HepG2 (cell line): ENCODE results near the gene INSRR. TPM values are rescaled to one million over a fixed set of nuclear protein-coding genes. Genes with fewer than 3 reads are reported as not detected.

ENCODE experiments used
- KDM3A ChIP-seq: IDR thresholded peaks from 2 replicates; pipeline ENCODE4 v1.6.1; 2018; ENCODE audit warnings: low read depth, missing compliant biosample characterization
- MAFG ChIP-seq: sonication (generic); formaldehyde crosslinking; IDR thresholded peaks from 2 replicates; pipeline ENCODE4 v1.5.1; 2020; ENCODE audit warnings: mild to moderate bottlenecking, missing genetic modification reagents
- MBD4 ChIP-seq: IDR thresholded peaks from 2 replicates; pipeline ENCODE4 v1.6.1; 2012; ENCODE audit warnings: low read length, inconsistent platforms, borderline replicate concordance
- PCBP2 ChIP-seq: fragments of 200-400 bp; formaldehyde crosslinking; optimal IDR thresholded peaks from 2 replicates; pipeline ENCODE3; 2018; ENCODE audit warnings: low read length, low read depth; ENCODE audit not compliant: poor library complexity, severe bottlenecking
- RARG ChIP-seq: sonication (generic); formaldehyde crosslinking; IDR thresholded peaks from 2 replicates; pipeline ENCODE4 v1.4.0; 2020; ENCODE audit warnings: low read depth, mild to moderate bottlenecking, missing genetic modification reagents
- YY1 ChIP-seq: IDR thresholded peaks from 2 replicates; pipeline ENCODE4 v1.6.1; 2011; ENCODE audit warnings: low read length, low read depth, moderate library complexity, mild to moderate bottlenecking; ENCODE audit not compliant: insufficient read depth, insufficient replicate concordance
- ZNF143 ChIP-seq: sonication (generic); formaldehyde crosslinking; IDR thresholded peaks from 2 replicates; pipeline ENCODE4 v1.4.0; 2020; ENCODE audit warnings: missing genetic modification reagents
- ZNF274 ChIP-seq: sonication (generic); formaldehyde crosslinking; IDR thresholded peaks from 2 replicates; pipeline ENCODE4 v1.5.1; 2020; ENCODE audit warnings: mild to moderate bottlenecking, missing genetic modification reagents
- ZNF780A ChIP-seq: sonication (generic); formaldehyde crosslinking; IDR thresholded peaks from 2 replicates; pipeline ENCODE4 v1.8.0; 2022; ENCODE audit warnings: mild to moderate bottlenecking, missing genetic modification reagents, moderate library complexity
- polyA plus RNA-seq, 8 experiments: library from polyadenylated mRNA; depleted of rRNA in 3 of 8; stranded (reverse) in 7 of 8; unstranded in 1 of 8; fragments of >200 nt; fragmentation: Illumina TruSeq in 4 of 8; extraction: Trizol in 4 of 8; gene quantifications; 2 replicates each; pipeline versions ENCODE4 v1.2.1 to v1.2.3, GENCODE V29; 2011 to 2016; ENCODE audit warnings: low read depth in 4 of 8, missing spikeins in 1 of 8, mixed read lengths in 1 of 8; ENCODE audit not compliant: insufficient read depth in 1 of 8
- total RNA-seq, 5 experiments: library from RNA; depleted of rRNA; stranded (reverse); fragments of >200 nt; fragmentation: Illumina TruSeq; extraction: Trizol; gene quantifications; 2 replicates each; pipeline ENCODE4 v1.2.3, GENCODE V29; 2016; ENCODE audit warnings: low read depth in 1 of 5
- TF ChIP-seq, protein P1 (sequence below): sonication (generic); formaldehyde crosslinking; IDR thresholded peaks from 2 replicates; pipeline ENCODE4 v1.4.0; 2020; ENCODE audit warnings: missing genetic modification reagents

Gene INSRR
- total and polyA plus RNA-seq, 2 of the 13 experiments (the other 11 are each of a cell fraction or from before 2014, with no cell fraction given) = not detected

GRCh38 chr1:156821801-156822200 lies 37.1 kb downstream of the INSRR start (continued):
- TF ChIP-seq, protein P1, sequence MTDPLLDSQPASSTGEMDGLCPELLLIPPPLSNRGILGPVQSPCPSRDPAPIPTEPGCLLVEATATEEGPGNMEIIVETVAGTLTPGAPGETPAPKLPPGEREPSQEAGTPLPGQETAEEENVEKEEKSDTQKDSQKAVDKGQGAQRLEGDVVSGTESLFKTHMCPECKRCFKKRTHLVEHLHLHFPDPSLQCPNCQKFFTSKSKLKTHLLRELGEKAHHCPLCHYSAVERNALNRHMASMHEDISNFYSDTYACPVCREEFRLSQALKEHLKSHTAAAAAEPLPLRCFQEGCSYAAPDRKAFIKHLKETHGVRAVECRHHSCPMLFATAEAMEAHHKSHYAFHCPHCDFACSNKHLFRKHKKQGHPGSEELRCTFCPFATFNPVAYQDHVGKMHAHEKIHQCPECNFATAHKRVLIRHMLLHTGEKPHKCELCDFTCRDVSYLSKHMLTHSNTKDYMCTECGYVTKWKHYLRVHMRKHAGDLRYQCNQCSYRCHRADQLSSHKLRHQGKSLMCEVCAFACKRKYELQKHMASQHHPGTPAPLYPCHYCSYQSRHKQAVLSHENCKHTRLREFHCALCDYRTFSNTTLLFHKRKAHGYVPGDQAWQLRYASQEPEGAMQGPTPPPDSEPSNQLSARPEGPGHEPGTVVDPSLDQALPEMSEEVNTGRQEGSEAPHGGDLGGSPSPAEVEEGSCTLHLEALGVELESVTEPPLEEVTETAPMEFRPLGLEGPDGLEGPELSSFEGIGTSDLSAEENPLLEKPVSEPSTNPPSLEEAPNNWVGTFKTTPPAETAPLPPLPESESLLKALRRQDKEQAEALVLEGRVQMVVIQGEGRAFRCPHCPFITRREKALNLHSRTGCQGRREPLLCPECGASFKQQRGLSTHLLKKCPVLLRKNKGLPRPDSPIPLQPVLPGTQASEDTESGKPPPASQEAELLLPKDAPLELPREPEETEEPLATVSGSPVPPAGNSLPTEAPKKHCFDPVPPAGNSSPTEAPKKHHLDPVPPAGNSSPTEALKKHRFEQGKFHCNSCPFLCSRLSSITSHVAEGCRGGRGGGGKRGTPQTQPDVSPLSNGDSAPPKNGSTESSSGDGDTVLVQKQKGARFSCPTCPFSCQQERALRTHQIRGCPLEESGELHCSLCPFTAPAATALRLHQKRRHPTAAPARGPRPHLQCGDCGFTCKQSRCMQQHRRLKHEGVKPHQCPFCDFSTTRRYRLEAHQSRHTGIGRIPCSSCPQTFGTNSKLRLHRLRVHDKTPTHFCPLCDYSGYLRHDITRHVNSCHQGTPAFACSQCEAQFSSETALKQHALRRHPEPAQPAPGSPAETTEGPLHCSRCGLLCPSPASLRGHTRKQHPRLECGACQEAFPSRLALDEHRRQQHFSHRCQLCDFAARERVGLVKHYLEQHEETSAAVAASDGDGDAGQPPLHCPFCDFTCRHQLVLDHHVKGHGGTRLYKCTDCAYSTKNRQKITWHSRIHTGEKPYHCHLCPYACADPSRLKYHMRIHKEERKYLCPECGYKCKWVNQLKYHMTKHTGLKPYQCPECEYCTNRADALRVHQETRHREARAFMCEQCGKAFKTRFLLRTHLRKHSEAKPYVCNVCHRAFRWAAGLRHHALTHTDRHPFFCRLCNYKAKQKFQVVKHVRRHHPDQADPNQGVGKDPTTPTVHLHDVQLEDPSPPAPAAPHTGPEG (CRISPR knock-in tag) = no peak
- TF ChIP-seq RARG (no peak), MBD4 (no peak), ZNF274 (CRISPR knock-in tag) (no peak), KDM3A (CRISPR knock-in tag) (no peak), ZNF780A (CRISPR knock-in tag) (no peak), MAFG (CRISPR knock-in tag) (no peak), ZNF143 (CRISPR knock-in tag) (no peak), YY1 (no peak), PCBP2 (no peak)
- TF ChIP-seq, all 625 proteins: peak for 0
